K562 (cell line): ENCODE results near the gene MRPL38. TPM values are rescaled to one million over a fixed set of nuclear protein-coding genes. Genes with fewer than 3 reads are reported as not detected.

Source experiments
- CREM ChIP-seq: IDR thresholded peaks from 2 replicates; pipeline ENCODE4 v1.6.1; 2014; ENCODE audit warnings: antibody characterized with exemption, low read depth
- ESRRB ChIP-seq: fragments of 250-450 bp; sonication (Bioruptor Pico); IDR thresholded peaks from 2 replicates; pipeline ENCODE4 v1.5.0; 2020; ENCODE audit warnings: mild to moderate bottlenecking, moderate library complexity, borderline replicate concordance
- FOXK1 ChIP-seq: sonication (generic); formaldehyde crosslinking; IDR thresholded peaks from 2 replicates; pipeline ENCODE4 v1.8.0; 2022; ENCODE audit warnings: missing genetic modification reagents, mild to moderate bottlenecking, borderline replicate concordance
- JUND ChIP-seq, 2 experiments: IDR thresholded peaks; 2 replicates in 1 of 2; 3 replicates in 1 of 2; pipeline ENCODE4 v1.6.1; 2011; ENCODE audit warnings: borderline replicate concordance in 2 of 2, low read depth in 2 of 2, low read length in 2 of 2, improper control_type of control experiment in 1 of 2, missing biosample characterization in 1 of 2, missing genetic modification characterization in 1 of 2, missing genetic modification reagents in 1 of 2
- MCM3 ChIP-seq: fragments of 450-650 bp; IDR thresholded peaks from 2 replicates; pipeline ENCODE4 v1.6.1; 2016
- MTA1 ChIP-seq: fragments of 450-650 bp; IDR thresholded peaks from 2 replicates; pipeline ENCODE4 v1.6.1; 2017; ENCODE audit warnings: borderline replicate concordance
- SMAD2 ChIP-seq: fragments of 150-350 bp; IDR thresholded peaks from 2 replicates; pipeline ENCODE4 v1.6.1; 2014; ENCODE audit warnings: low read depth, mild to moderate bottlenecking, low read length
- SMARCA5 ChIP-seq: fragments of 450-650 bp; IDR thresholded peaks from 2 replicates; pipeline ENCODE4 v1.6.1; 2016
- ZBTB8A ChIP-seq: fragments of 450-650 bp; IDR thresholded peaks from 2 replicates; pipeline ENCODE4 v1.6.1; 2018; ENCODE audit warnings: mild to moderate bottlenecking, moderate library complexity; ENCODE audit not compliant: partially characterized antibody
- ZNF146 ChIP-seq: IDR thresholded peaks from one replicate; pipeline ENCODE4 v1.6.1; 2018; ENCODE audit warnings: missing compliant biosample characterization; ENCODE audit not compliant: unreplicated experiment
- ZNF436 ChIP-seq: fragments of 250-450, 450-650 bp; sonication (Bioruptor Pico); formaldehyde crosslinking; IDR thresholded peaks from 2 replicates; pipeline ENCODE4 v1.7.0; 2020; ENCODE audit warnings: mild to moderate bottlenecking
- ZNF507 ChIP-seq: conservative IDR thresholded peaks from 2 replicates; pipeline ENCODE4 v1.6.1; 2017; ENCODE audit warnings: missing genetic modification characterization, missing compliant biosample characterization
- ZNF780A ChIP-seq: fragments of 250-450 bp; sonication (Bioruptor Pico); IDR thresholded peaks from 2 replicates; pipeline ENCODE4 v1.5.0; 2021; ENCODE audit warnings: mild to moderate bottlenecking
- ZSCAN29 ChIP-seq: fragments of 450-650 bp; IDR thresholded peaks from 2 replicates; pipeline ENCODE4 v1.6.1; 2017
- polyA plus RNA-seq, 8 experiments: library from polyadenylated mRNA; depleted of rRNA in 4 of 8; stranded (reverse) in 5 of 8; unstranded in 3 of 8; fragments of >200 nt; fragmentation: Nextera tagmentation in 2 of 8; fragmentation: Illumina TruSeq in 1 of 8; extraction: Ambion mirVana in 2 of 8; extraction: Trizol in 1 of 8; gene quantifications; 2 replicates each; pipeline versions ENCODE4 v1.2.1 to v1.2.3, GENCODE V29; 2011 to 2014; ENCODE audit warnings: inconsistent platforms in 1 of 8, missing spikeins in 1 of 8
- total RNA-seq, 7 experiments: library from RNA; depleted of rRNA in 6 of 7; stranded (reverse); fragments of >200 nt in 6 of 7; fragmentation: Illumina TruSeq in 2 of 7; extraction: Trizol in 2 of 7; gene quantifications; 2 replicates each; pipeline versions ENCODE4 v1.2.1 to v1.2.3, GENCODE V29; 2011 to 2021; ENCODE audit warnings: low replicate concordance in 1 of 7
- TF ChIP-seq, protein P1 (sequence below): sonication (generic); formaldehyde crosslinking; IDR thresholded peaks from 2 replicates; pipeline ENCODE4 v1.8.0; 2022; ENCODE audit warnings: missing genetic modification reagents, mild to moderate bottlenecking, moderate library complexity, borderline replicate concordance
- TF ChIP-seq, protein P2 (sequence below), 2 experiments: fragments of 150-350 bp in 1 of 2; IDR thresholded peaks; 2 replicates each; pipeline ENCODE4 v1.6.1; 2012 to 2016; ENCODE audit warnings: low read depth in 2 of 2, low read length in 2 of 2, mild to moderate bottlenecking in 1 of 2, moderate library complexity in 1 of 2
- TF ChIP-seq, protein P3 (sequence below): sonication (generic); formaldehyde crosslinking; IDR thresholded peaks from 2 replicates; pipeline ENCODE4 v1.8.1; 2022; ENCODE audit warnings: missing genetic modification reagents
- TF ChIP-seq, protein P4 (sequence below): fragments of 200-400 bp; formaldehyde crosslinking; IDR thresholded peaks from 2 replicates; pipeline ENCODE4 v1.6.1; 2017; ENCODE audit warnings: mild to moderate bottlenecking, low read depth, low read length, moderate library complexity
- TF ChIP-seq, protein P5 (sequence below), 2 experiments: fragments of 250-450 bp in 1 of 2; fragments of 450-650 bp in 1 of 2; sonication (Bioruptor Pico) in 1 of 2; IDR thresholded peaks; 2 replicates each; pipeline versions ENCODE4 v1.6.1 to v1.8.0; 2016 to 2021; ENCODE audit warnings: mild to moderate bottlenecking in 2 of 2, moderate library complexity in 2 of 2, missing compliant biosample characterization in 1 of 2, missing genetic modification characterization in 1 of 2

The MRPL38 gene
- total and polyA plus RNA-seq, 9 of the 15 experiments (the other 6 are each of a cell fraction or from before 2014, with no cell fraction given) = 4.5 to 154 (median 48.5) TPM

DNA sequence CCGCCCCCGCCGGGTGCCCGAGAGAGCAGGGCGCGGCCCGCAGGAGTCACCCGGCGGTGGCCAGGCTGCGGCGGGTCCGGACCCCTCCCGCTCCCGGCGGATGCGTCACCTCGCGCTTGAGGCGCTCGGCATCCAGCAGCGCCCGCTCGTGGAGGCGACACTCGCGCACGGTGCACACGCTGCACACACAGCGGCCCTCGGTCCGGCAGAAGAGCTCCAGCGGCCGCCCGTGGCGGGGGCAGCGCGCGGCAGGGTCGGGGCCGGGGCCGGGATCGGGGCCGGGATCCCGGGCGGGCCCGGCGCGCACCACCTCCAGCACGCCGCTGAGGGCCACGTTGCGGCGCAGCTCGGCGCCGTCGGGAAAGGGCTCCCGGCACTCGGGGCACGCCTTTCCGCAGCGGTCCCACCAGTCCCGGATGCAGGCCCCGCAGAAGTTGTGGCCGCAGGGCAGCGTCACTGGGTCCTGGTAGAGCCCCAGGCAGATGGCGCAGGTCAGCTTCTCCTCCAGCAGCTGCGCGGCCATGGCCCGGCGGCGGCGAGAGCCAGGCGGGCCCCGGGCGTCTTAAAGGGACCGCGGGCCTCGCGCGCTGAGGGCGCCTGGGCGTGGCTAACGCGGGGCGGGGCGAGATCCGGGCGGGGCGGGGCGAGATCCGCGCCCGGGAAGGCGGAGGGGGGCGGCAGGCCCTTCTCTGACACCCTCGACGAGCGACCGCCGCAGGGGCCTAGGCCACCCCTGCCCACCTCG is 8.1 kb downstream of the MRPL38 start, which contains the start of gene TRIM65 (continued):
- TF ChIP-seq ZNF507 (tag) (no peak), SMAD2 (no peak), ESRRB (CRISPR knock-in tag) (no peak), ZNF146 (no peak), CREM (peak; percentile 83), MCM3 (no peak), MTA1 (0 out of 2 replicates have a peak, but pooled peaks have one; percentile 56), ZNF436 (CRISPR knock-in tag) (no peak), ZNF780A (CRISPR knock-in tag) (no peak), ZSCAN29 (no peak), FOXK1 (no peak), ZBTB8A (no peak), SMARCA5 (no peak), JUND (IDR thresholded peaks at IDR 0.05; ENCODE audit: borderline replicate concordance, low read depth, low read length) (peak; percentile 88), JUND (tag; IDR thresholded peaks at IDR 0.05; ENCODE audit: borderline replicate concordance, low read depth, low read length) (peak; percentile 71; the same call in 1 of the 3 replicates)
- TF ChIP-seq, protein P1, sequence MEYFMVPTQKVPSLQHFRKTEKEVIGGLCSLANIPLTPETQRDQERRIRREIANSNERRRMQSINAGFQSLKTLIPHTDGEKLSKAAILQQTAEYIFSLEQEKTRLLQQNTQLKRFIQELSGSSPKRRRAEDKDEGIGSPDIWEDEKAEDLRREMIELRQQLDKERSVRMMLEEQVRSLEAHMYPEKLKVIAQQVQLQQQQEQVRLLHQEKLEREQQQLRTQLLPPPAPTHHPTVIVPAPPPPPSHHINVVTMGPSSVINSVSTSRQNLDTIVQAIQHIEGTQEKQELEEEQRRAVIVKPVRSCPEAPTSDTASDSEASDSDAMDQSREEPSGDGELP (CRISPR knock-in tag) = peak; percentile 66
- TF ChIP-seq, protein P2, sequence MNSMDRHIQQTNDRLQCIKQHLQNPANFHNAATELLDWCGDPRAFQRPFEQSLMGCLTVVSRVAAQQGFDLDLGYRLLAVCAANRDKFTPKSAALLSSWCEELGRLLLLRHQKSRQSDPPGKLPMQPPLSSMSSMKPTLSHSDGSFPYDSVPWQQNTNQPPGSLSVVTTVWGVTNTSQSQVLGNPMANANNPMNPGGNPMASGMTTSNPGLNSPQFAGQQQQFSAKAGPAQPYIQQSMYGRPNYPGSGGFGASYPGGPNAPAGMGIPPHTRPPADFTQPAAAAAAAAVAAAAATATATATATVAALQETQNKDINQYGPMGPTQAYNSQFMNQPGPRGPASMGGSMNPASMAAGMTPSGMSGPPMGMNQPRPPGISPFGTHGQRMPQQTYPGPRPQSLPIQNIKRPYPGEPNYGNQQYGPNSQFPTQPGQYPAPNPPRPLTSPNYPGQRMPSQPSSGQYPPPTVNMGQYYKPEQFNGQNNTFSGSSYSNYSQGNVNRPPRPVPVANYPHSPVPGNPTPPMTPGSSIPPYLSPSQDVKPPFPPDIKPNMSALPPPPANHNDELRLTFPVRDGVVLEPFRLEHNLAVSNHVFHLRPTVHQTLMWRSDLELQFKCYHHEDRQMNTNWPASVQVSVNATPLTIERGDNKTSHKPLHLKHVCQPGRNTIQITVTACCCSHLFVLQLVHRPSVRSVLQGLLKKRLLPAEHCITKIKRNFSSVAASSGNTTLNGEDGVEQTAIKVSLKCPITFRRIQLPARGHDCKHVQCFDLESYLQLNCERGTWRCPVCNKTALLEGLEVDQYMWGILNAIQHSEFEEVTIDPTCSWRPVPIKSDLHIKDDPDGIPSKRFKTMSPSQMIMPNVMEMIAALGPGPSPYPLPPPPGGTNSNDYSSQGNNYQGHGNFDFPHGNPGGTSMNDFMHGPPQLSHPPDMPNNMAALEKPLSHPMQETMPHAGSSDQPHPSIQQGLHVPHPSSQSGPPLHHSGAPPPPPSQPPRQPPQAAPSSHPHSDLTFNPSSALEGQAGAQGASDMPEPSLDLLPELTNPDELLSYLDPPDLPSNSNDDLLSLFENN (IDR thresholded peaks at IDR 0.05; ENCODE audit: low read depth in 2 of 2, low read length in 2 of 2) = no peak; a peak in 1 of 4 replicates
- TF ChIP-seq, protein P3, sequence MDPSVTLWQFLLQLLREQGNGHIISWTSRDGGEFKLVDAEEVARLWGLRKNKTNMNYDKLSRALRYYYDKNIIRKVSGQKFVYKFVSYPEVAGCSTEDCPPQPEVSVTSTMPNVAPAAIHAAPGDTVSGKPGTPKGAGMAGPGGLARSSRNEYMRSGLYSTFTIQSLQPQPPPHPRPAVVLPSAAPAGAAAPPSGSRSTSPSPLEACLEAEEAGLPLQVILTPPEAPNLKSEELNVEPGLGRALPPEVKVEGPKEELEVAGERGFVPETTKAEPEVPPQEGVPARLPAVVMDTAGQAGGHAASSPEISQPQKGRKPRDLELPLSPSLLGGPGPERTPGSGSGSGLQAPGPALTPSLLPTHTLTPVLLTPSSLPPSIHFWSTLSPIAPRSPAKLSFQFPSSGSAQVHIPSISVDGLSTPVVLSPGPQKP (CRISPR knock-in tag) = no peak
- TF ChIP-seq, protein P4, sequence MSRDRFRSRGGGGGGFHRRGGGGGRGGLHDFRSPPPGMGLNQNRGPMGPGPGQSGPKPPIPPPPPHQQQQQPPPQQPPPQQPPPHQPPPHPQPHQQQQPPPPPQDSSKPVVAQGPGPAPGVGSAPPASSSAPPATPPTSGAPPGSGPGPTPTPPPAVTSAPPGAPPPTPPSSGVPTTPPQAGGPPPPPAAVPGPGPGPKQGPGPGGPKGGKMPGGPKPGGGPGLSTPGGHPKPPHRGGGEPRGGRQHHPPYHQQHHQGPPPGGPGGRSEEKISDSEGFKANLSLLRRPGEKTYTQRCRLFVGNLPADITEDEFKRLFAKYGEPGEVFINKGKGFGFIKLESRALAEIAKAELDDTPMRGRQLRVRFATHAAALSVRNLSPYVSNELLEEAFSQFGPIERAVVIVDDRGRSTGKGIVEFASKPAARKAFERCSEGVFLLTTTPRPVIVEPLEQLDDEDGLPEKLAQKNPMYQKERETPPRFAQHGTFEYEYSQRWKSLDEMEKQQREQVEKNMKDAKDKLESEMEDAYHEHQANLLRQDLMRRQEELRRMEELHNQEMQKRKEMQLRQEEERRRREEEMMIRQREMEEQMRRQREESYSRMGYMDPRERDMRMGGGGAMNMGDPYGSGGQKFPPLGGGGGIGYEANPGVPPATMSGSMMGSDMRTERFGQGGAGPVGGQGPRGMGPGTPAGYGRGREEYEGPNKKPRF = no peak
- TF ChIP-seq, protein P5, sequence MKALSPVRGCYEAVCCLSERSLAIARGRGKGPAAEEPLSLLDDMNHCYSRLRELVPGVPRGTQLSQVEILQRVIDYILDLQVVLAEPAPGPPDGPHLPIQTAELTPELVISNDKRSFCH (CRISPR knock-in tag; IDR thresholded peaks at IDR 0.05) = no peak
- TF ChIP-seq, protein P5 (tag; IDR thresholded peaks at IDR 0.05) = 0 out of 2 replicates have a peak, but pooled peaks have one; percentile 25
